ENCODE data around the gene ERI3. TPM values are rescaled to one million over a fixed set of nuclear protein-coding genes. Genes with fewer than 3 reads are reported as not detected.

The ERI3 gene
- polyA plus RNA-seq, 1 donor from 2014 or later: 92.5 TPM

DNA sequence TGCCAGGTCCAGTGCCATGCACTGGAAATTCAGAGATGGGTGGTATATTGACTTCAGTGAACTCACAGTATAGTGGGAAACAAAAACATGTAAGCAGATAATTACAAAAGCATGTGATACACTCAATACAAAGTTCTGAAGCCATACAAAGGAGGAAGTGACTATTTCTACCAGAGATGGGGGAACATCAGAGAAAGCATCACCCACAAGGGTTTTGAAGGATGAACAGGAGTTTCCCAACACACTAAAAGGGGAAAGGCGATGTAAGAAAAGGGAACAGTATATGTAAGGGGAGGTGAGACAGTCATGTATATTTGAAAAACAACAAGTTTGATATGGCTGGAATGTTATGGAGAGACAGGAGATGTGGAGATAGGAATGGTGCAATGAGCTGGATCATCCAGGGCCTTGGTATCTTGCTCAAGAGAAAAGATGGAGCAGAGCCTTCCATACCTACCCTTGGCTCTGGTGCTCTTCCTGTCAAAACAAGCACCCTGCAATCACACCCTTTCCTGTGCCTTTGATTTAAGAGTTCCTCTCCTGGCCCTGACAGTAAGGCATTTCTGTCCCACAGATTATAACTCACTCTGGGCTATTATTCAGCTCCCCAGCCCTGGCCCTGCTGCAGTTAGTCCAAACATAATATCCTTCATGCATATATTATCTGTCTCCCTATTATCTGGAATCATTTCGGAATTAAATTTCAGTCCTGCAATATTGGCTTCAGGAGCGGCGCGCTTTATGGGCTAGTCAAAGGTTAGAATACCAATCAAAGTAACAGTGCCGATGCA, 81.3 kb downstream of the ERI3 start (continued):
- TF ChIP-seq CTCF (IDR thresholded peaks at IDR 0.05; ENCODE audit: poor library complexity, severe bottlenecking): no peak

DNA sequence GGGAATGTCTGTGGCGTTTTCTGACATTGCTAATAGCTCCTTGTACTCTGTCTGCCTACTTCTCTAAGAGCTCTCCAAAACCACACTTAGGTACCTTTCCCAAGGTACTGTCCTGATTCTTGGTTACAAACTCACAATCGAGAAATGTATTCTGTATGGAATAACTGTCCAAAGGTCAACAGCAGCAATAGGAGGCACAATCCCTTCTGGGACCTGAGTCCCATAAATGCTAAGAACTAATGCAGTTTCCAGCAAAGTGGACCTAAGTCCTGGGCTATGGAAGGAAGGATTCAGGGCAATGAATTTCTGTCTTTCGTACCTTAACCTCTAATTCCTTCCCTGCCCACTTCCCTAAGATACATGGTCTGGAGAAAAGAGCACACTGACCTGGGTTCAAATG, 82.1 kb downstream of the ERI3 start:
- H3K27me3 ChIP-seq (ENCODE audit: insufficient read depth, low read depth, low read length): no peaks in the 10 kb centered on the region
- no peak for TF ChIP-seq EP300 (conservative IDR thresholded peaks at IDR 0.05; ENCODE audit: poor library complexity, severe bottlenecking)
- TF ChIP-seq CTCF (IDR thresholded peaks at IDR 0.05; ENCODE audit: poor library complexity, severe bottlenecking): no peak
- TF ChIP-seq RAD21 (conservative IDR thresholded peaks at IDR 0.05): no peak
- no peak for TF ChIP-seq REST (IDR thresholded peaks at IDR 0.05; ENCODE audit: borderline replicate concordance)
- no peak for TF ChIP-seq EZH2 (IDR thresholded peaks at IDR 0.05; ENCODE audit: borderline replicate concordance, insufficient read depth, low read length, poor library complexity, severe bottlenecking)
- TF ChIP-seq POLR2AphosphoS5 (IDR thresholded peaks at IDR 0.05): no peak
- TF ChIP-seq SMC3 (conservative IDR thresholded peaks at IDR 0.05; ENCODE audit: poor library complexity): no peak
- no peak for TF ChIP-seq TAF1 (IDR thresholded peaks at IDR 0.05; ENCODE audit: low read depth)
- no peak for TF ChIP-seq MXI1 (conservative IDR thresholded peaks at IDR 0.05; ENCODE audit: poor library complexity, severe bottlenecking)
- H4K20me1 ChIP-seq (ENCODE audit: insufficient read depth): no peaks in the 10 kb centered on the region
- H3K4me3 ChIP-seq (ENCODE audit: low read length): no peak overlapping the region
- H3K36me3 ChIP-seq (ENCODE audit: insufficient read depth, low read length): no peaks in the 10 kb centered on the region
- H3K9me2 ChIP-seq (ENCODE audit: insufficient read depth, low read length): no peaks in the 10 kb centered on the region
- no peak overlapping the region for H3K4me2 ChIP-seq (ENCODE audit: low read length)
- H3K79me2 ChIP-seq (replicated peaks; ENCODE audit: insufficient read depth, low read length): no peaks in the 10 kb centered on the region
- no peaks in the 10 kb centered on the region for H3F3A ChIP-seq (ENCODE audit: insufficient read depth, low read length, poor library complexity, severe bottlenecking)
- H3K9me3 ChIP-seq (ENCODE audit: low read length): no peaks in the 10 kb centered on the region
- no peak overlapping the region for H2AFZ ChIP-seq (ENCODE audit: low read depth, low read length)
- no peak overlapping the region for H3K27ac ChIP-seq (ENCODE audit: low read length)
- H3K9ac ChIP-seq (ENCODE audit: low read length): no peak overlapping the region
